ENCODE data around the gene PRAC1. TPM values are rescaled to one million over a fixed set of nuclear protein-coding genes. Genes with fewer than 3 reads are reported as not detected.

PRAC1 gene
- total RNA-seq, 1 donor from 2014 or later = 9.6 TPM

- intact Hi-C loops (cut with DNase I) = loop anchor here (10.0 kb wide), 1 partner anchor 105 kb away; no protein-coding TSS in a partner anchor
- no peak for DNase-seq (ENCODE audit: extremely low spot score in 2 of 2)
- H3K9me3 ChIP-seq = no peaks in the 10 kb centered on the region
- H3K27me3 ChIP-seq = no peaks in the 10 kb centered on the region
- H3K4me3 ChIP-seq = no peak overlapping the region
- H3K36me3 ChIP-seq = no peaks in the 10 kb centered on the region
- no peak overlapping the region for H3K27ac ChIP-seq
- H3K4me1 ChIP-seq = peaks cover 6% of the 10 kb centered on the region
- TF ChIP-seq CTCF (IDR thresholded peaks at IDR 0.05) (no peak), POLR2AphosphoS5 (IDR thresholded peaks at IDR 0.05; ENCODE audit: insufficient read depth in 1 of 2, low read depth in 1 of 2) (no peak), POLR2A (IDR thresholded peaks at IDR 0.05) (no peak)
Observed at GRCh38 chr17:48679385-48680096, 42.8 kb downstream of the PRAC1 start.

- Histone ChIP-seq H3K4me3 (no peak overlapping the region), H3K27ac (no peak overlapping the region), H3K27me3 (no peaks in the 10 kb centered on the region), H3K9me3 (no peaks in the 10 kb centered on the region), H3K4me1 (peaks cover 6% of the 10 kb centered on the region), H3K36me3 (no peaks in the 10 kb centered on the region)
- DNase-seq (ENCODE audit: extremely low spot score in 2 of 2) = no peak
- intact Hi-C loops (cut with DNase I) = loop anchor here (10.0 kb wide), 1 partner anchor 106 kb away; no protein-coding TSS in a partner anchor
- peak; percentile 68 to 84 (median 78) for TF ChIP-seq CTCF (IDR thresholded peaks at IDR 0.05)
- TF ChIP-seq POLR2A (IDR thresholded peaks at IDR 0.05) = no peak
Observed at GRCh38 chr17:48678141-48678971, 44.0 kb downstream of the PRAC1 start.

GRCh38 chr17:48676963-48677558 is 45.3 kb downstream of the PRAC1 start:
- TF ChIP-seq CTCF (IDR thresholded peaks at IDR 0.05) (no peak), POLR2AphosphoS5 (IDR thresholded peaks at IDR 0.05; ENCODE audit: insufficient read depth in 1 of 2, low read depth in 1 of 2) (no peak), POLR2A (IDR thresholded peaks at IDR 0.05) (no peak)
- intact Hi-C loops (cut with DNase I) = loop anchor here (10.0 kb wide), 1 partner anchor 108 kb away; no protein-coding TSS in a partner anchor

GRCh38 chr17:48672340-48672739 is 50.0 kb downstream of the PRAC1 start:
- Histone ChIP-seq H3K27me3 (no peaks in the 10 kb centered on the region), H3K4me3 (peak overlapping the region in 1 of 2 donors; percentile 21), H3K27ac (no peak overlapping the region), H3K9me3 (no peaks in the 10 kb centered on the region), H3K36me3 (no peaks in the 10 kb centered on the region), H3K4me1 (peaks cover 7% of the 10 kb centered on the region)
- intact Hi-C loops (cut with DNase I) = loop anchor here (10.0 kb wide), 1 partner anchor 112 kb away; no protein-coding TSS in a partner anchor
- TF ChIP-seq POLR2A (IDR thresholded peaks at IDR 0.05) (no peak), POLR2AphosphoS5 (IDR thresholded peaks at IDR 0.05; ENCODE audit: insufficient read depth in 1 of 2, low read depth in 1 of 2) (no peak), CTCF (IDR thresholded peaks at IDR 0.05) (no peak)
- no peak for DNase-seq (ENCODE audit: extremely low spot score in 2 of 2)

More at GRCh38 chr17:48676963-48677558, 45.3 kb downstream of the PRAC1 start:
- DNase-seq (ENCODE audit: extremely low spot score in 2 of 2) = no peak
- Histone ChIP-seq H3K27me3 (no peaks in the 10 kb centered on the region), H3K27ac (no peak overlapping the region), H3K9me3 (no peaks in the 10 kb centered on the region), H3K4me1 (peaks cover 9% of the 10 kb centered on the region), H3K36me3 (no peaks in the 10 kb centered on the region), H3K4me3 (no peak overlapping the region)

MicroRNAs within 50 kb of the gene (microRNA counts, 767-probe panel; counts per million panel counts)
- 238 to 261 counts per million in 2 donors for microRNA hsa-miR-3185

Small RNAs within 50 kb of the gene (microRNA-seq; reads per million reads assigned to microRNA genes)
- gene MIR3185 (ENCODE audit: borderline number of aligned reads, borderline replicate concordance) = not detected

Small RNAs within 50 kb of the gene (small RNA-seq; reads per million reads assigned to genes)
- gene AC091179.2 (not detected), gene COX6B1P2 (not detected), gene MIR3185 (not detected), gene RF02132 (not detected), gene RF02133 (not detected), gene RN7SL125P (not detected)

Other genes with a start within 250 kb of the PRAC1 start
- gene HOXB1, start 191.5 kb downstream of the PRAC1 start, total RNA-seq = not detected
- gene HOXB2, start 177.4 kb downstream of the PRAC1 start, total RNA-seq = 14.2 TPM
- 1.5 TPM for gene HOXB4, start 144.2 kb downstream of the PRAC1 start, total RNA-seq
- gene HOXB3, start 132.3 kb downstream of the PRAC1 start, total RNA-seq = 17.7 TPM
- gene HOXB5, start 128.7 kb downstream of the PRAC1 start, total RNA-seq = 0.74 TPM
- gene HOXB6, start 117.5 kb downstream of the PRAC1 start, total RNA-seq = 1.2 TPM
- 3.2 TPM for gene HOXB7, start 111.5 kb downstream of the PRAC1 start, total RNA-seq
- gene HOXB8, start 107.2 kb downstream of the PRAC1 start, total RNA-seq = not detected
- gene HOXB9, start 96.2 kb downstream of the PRAC1 start, total RNA-seq = not detected
- gene PRAC2, start 667 bp upstream of the PRAC1 start, total RNA-seq = not detected
- 5.4 TPM for gene HOXB13, start 6.2 kb upstream of the PRAC1 start, total RNA-seq
- 0.49 TPM for gene TTLL6, start 94.7 kb upstream of the PRAC1 start, total RNA-seq
- gene CALCOCO2, start 108.5 kb upstream of the PRAC1 start, total RNA-seq = 140 TPM
- 90.8 TPM for gene ATP5MC1, start 170.3 kb upstream of the PRAC1 start, total RNA-seq
- 67.3 TPM for gene UBE2Z, start 185.9 kb upstream of the PRAC1 start, total RNA-seq
- 64.1 TPM for gene SNF8, start 222.3 kb upstream of the PRAC1 start, total RNA-seq
- gene GIP, start 246.1 kb upstream of the PRAC1 start, total RNA-seq = not detected

Data from vagina (tissue), 2 donors.